Measurements from ENCODE around the gene PSD2.

GRCh38 chr5:139870677-139871076, 75.1 kb downstream of the PSD2 start:
- TF ChIP-seq CTCF (IDR thresholded peaks at IDR 0.05; ENCODE audit: insufficient read depth, low read length, poor library complexity, severe bottlenecking): no peak
- no peak for TF ChIP-seq EZH2phosphoT487 (conservative IDR thresholded peaks at IDR 0.05; ENCODE audit: low read length)
